ENCODE measurements around the gene OTX1. TPM values are rescaled to one million over a fixed set of nuclear protein-coding genes. Genes with fewer than 3 reads are reported as not detected.

The OTX1 gene
- total RNA-seq, 1 experiment from 2014 or later = 0.90 TPM

GRCh38 chr2:63012541-63012940 is 38.1 kb upstream of the OTX1 start (continued):
- TF ChIP-seq ZNF425 (CRISPR knock-in tag; conservative IDR thresholded peaks at IDR 0.05) (no peak), KAT7 (CRISPR knock-in tag; IDR thresholded peaks at IDR 0.05; ENCODE audit: borderline replicate concordance) (no peak), NFYB (CRISPR knock-in tag; conservative IDR thresholded peaks at IDR 0.05; ENCODE audit: low read depth) (no peak), IRF2 (CRISPR knock-in tag; IDR thresholded peaks at IDR 0.05; ENCODE audit: borderline replicate concordance, low read depth) (no peak), TEAD4 (CRISPR knock-in tag; IDR thresholded peaks at IDR 0.05) (no peak), ZNF263 (CRISPR knock-in tag; IDR thresholded peaks at IDR 0.05; ENCODE audit: low read depth) (no peak), ETV6 (CRISPR knock-in tag; IDR thresholded peaks at IDR 0.05) (no peak), ATF6 (CRISPR knock-in tag; IDR thresholded peaks at IDR 0.05) (no peak), NR2C2 (CRISPR knock-in tag; IDR thresholded peaks at IDR 0.05) (no peak), SOX15 (CRISPR knock-in tag; IDR thresholded peaks at IDR 0.05) (no peak)
- TF ChIP-seq, protein P1, sequence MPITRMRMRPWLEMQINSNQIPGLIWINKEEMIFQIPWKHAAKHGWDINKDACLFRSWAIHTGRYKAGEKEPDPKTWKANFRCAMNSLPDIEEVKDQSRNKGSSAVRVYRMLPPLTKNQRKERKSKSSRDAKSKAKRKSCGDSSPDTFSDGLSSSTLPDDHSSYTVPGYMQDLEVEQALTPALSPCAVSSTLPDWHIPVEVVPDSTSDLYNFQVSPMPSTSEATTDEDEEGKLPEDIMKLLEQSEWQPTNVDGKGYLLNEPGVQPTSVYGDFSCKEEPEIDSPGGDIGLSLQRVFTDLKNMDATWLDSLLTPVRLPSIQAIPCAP (CRISPR knock-in tag; IDR thresholded peaks at IDR 0.05) = no peak

- ATAC-seq (no peak), DNase-seq (ENCODE audit: low spot score) (no peak)
- no peaks in the 10 kb centered on the region for H3K9me3 Mint-ChIP-seq
- POLR2A ChIA-PET = no interaction called here
- CTCF ChIA-PET = no interaction called here
- H3K4me1 Mint-ChIP-seq = peaks cover 33% of the 10 kb centered on the region
- no peaks in the 10 kb centered on the region for H3K36me3 Mint-ChIP-seq
- TF ChIP-seq ZNF121 (CRISPR knock-in tag; IDR thresholded peaks at IDR 0.05) = no peak
- TF ChIP-seq MXD4 (CRISPR knock-in tag; IDR thresholded peaks at IDR 0.05; ENCODE audit: borderline replicate concordance) = no peak
- no peak for TF ChIP-seq OVOL2 (CRISPR knock-in tag; IDR thresholded peaks at IDR 0.05; ENCODE audit: borderline replicate concordance)
- TF ChIP-seq GABPB1 (CRISPR knock-in tag; IDR thresholded peaks at IDR 0.05) = no peak
- TF ChIP-seq CTCF (IDR thresholded peaks at IDR 0.05) = no peak
- TF ChIP-seq USF2 (CRISPR knock-in tag; IDR thresholded peaks at IDR 0.05) = no peak
- TF ChIP-seq, protein P2, sequence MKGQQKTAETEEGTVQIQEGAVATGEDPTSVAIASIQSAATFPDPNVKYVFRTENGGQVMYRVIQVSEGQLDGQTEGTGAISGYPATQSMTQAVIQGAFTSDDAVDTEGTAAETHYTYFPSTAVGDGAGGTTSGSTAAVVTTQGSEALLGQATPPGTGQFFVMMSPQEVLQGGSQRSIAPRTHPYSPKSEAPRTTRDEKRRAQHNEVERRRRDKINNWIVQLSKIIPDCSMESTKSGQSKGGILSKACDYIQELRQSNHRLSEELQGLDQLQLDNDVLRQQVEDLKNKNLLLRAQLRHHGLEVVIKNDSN (CRISPR knock-in tag; IDR thresholded peaks at IDR 0.05) = no peak
- no peak for TF ChIP-seq ZNF512 (CRISPR knock-in tag; IDR thresholded peaks at IDR 0.05; ENCODE audit: borderline replicate concordance)
- no peak overlapping the region for H3K4me3 Mint-ChIP-seq
- H3K27me3 Mint-ChIP-seq (ENCODE audit: low read depth) = peaks cover 22% of the 10 kb centered on the region
- H3K27ac Mint-ChIP-seq = no peak overlapping the region
These were observed 37.2 kb upstream of the OTX1 start for GRCh38 chr2:63013438-63013837.

Data from WTC11 (cell line).